Measurements from ENCODE around the gene GLYATL1B.

Gene GLYATL1B

DNA sequence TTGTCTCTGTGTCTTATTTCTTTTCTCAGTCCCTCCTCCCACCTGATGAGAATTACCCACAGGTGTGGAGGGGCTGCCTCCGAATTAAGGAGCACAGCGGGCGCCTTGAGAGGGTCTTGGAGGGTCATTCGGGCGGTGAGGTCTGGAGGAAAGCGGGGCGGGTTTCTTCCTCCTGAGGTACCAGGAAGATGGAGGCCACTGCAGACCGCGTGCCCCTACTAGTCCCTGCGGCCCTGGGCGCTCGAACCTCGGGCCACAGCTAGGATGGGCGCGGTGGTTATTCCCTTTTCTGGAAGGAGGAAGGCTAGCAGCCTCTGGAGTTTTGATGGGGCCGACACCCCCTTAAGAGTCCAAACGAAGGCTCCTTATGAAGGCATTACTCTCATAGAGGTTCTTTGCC lies 51.1 kb downstream of the GLYATL1B start:
- POLR2A ChIA-PET, result no interaction called here
- peaks cover 2 to 3% (median 2%) of the 10 kb centered on the region in 4 experiments for H3K36me3 ChIP-seq (ENCODE audit: control insufficient read depth in 4 of 4, insufficient read depth in 4 of 4, low read length in 3 of 4)
- 97% methylated on average over 15 of the region's 17 CpGs for WGBS (ENCODE audit: insufficient coverage)
- no peak overlapping the region for H3K27ac ChIP-seq (ENCODE audit: insufficient read depth in 1 of 2, low read depth in 1 of 2, low read length in 2 of 2, poor library complexity in 1 of 2, severe bottlenecking in 2 of 2)
- no peak overlapping the region for H3K4me3 ChIP-seq (ENCODE audit: control insufficient read depth in 1 of 7, extremely low read depth in 1 of 7, insufficient read depth in 4 of 7, low read depth in 2 of 7, low read length in 6 of 7)
- no peak for DNase-seq
- CTCF ChIA-PET, result interaction anchor here (4.3 kb wide), 1 partner anchor 29 kb away, joined by 44 read pairs; the partner anchor contains the start of gene FAM111B
- H3K27me3 ChIP-seq (replicated peaks in 2 of 5; ENCODE audit: control insufficient read depth in 4 of 5, insufficient read depth in 5 of 5, low read length in 4 of 5), result no peaks in the 10 kb centered on the region
- H3K9me3 ChIP-seq (ENCODE audit: control extremely low read depth in 1 of 5, control insufficient read depth in 4 of 5, insufficient read depth in 2 of 5, low read depth in 1 of 5, low read length in 4 of 5), result peaks cover 0 to 4% (median 0%) of the 10 kb centered on the region in 5 experiments
- peaks cover 3 to 17% (median 9%) of the 10 kb centered on the region in 4 experiments for H3K4me1 ChIP-seq (ENCODE audit: control extremely low read depth in 1 of 4, control insufficient read depth in 4 of 4, insufficient read depth in 4 of 4, low read length in 3 of 4)

GRCh38 chr11:59138643-59139042 lies 52.5 kb downstream of the GLYATL1B start:
- POLR2A ChIA-PET, result no interaction called here
- no CpG with 5 or more reads among the region's 2 CpGs for WGBS (ENCODE audit: insufficient coverage)
- Histone ChIP-seq H3K9me3 (ENCODE audit: control extremely low read depth in 1 of 5, control insufficient read depth in 4 of 5, insufficient read depth in 2 of 5, low read depth in 1 of 5, low read length in 4 of 5) (no peaks in the 10 kb centered on the region), H3K36me3 (ENCODE audit: control insufficient read depth in 4 of 4, insufficient read depth in 4 of 4, low read length in 3 of 4) (peaks cover 0 to 3% (median 2%) of the 10 kb centered on the region in 4 experiments), H3K4me1 (ENCODE audit: control extremely low read depth in 1 of 4, control insufficient read depth in 4 of 4, insufficient read depth in 4 of 4, low read length in 3 of 4) (peaks cover 9 to 27% (median 18%) of the 10 kb centered on the region in 4 experiments), H3K4me3 (ENCODE audit: control insufficient read depth in 1 of 7, extremely low read depth in 1 of 7, insufficient read depth in 4 of 7, low read depth in 2 of 7, low read length in 6 of 7) (no peak overlapping the region), H3K27ac (ENCODE audit: insufficient read depth in 1 of 2, low read depth in 1 of 2, low read length in 2 of 2, poor library complexity in 1 of 2, severe bottlenecking in 2 of 2) (no peak overlapping the region), H3K27me3 (replicated peaks in 2 of 5; ENCODE audit: control insufficient read depth in 4 of 5, insufficient read depth in 5 of 5, low read length in 4 of 5) (no peaks in the 10 kb centered on the region)
- no peak for DNase-seq
- CTCF ChIA-PET, result interaction anchor here (1.0 to 4.3 kb wide), 2 partner anchors 18 to 30 kb away, joined by 3 to 44 read pairs; partner anchors contain the start of gene FAM111B

DNA sequence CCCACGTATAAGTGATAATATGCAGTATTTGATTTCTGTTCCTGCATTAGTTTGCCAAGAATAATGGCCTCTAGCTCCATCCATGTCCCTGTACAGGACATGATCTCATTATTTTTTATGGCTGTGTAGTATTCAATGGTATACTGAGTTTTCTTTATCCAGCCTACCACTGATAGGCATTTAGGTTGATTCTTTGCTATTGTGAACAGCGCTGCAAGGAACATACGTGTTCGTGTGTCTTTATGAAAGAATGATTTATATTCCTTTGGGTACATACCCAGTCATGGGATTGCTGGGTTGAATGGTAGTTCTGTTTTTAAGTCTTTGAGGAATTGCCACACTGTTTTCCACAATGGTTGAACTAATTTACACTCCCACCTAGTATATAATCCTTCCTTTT lies 55.1 kb downstream of the GLYATL1B start:
- Histone ChIP-seq H3K4me3 (ENCODE audit: control insufficient read depth in 1 of 7, extremely low read depth in 1 of 7, insufficient read depth in 4 of 7, low read depth in 2 of 7, low read length in 6 of 7) (no peak overlapping the region), H3K9me3 (ENCODE audit: control extremely low read depth in 1 of 5, control insufficient read depth in 4 of 5, insufficient read depth in 2 of 5, low read depth in 1 of 5, low read length in 4 of 5) (no peaks in the 10 kb centered on the region), H3K4me1 (ENCODE audit: control extremely low read depth in 1 of 4, control insufficient read depth in 4 of 4, insufficient read depth in 4 of 4, low read length in 3 of 4) (peaks cover 26 to 47% (median 37%) of the 10 kb centered on the region in 4 experiments), H3K36me3 (ENCODE audit: control insufficient read depth in 4 of 4, insufficient read depth in 4 of 4, low read length in 3 of 4) (peaks cover 0 to 2% (median under 1%) of the 10 kb centered on the region in 4 experiments), H3K27ac (ENCODE audit: insufficient read depth in 1 of 2, low read depth in 1 of 2, low read length in 2 of 2, poor library complexity in 1 of 2, severe bottlenecking in 2 of 2) (no peak overlapping the region), H3K27me3 (replicated peaks in 2 of 5; ENCODE audit: control insufficient read depth in 4 of 5, insufficient read depth in 5 of 5, low read length in 4 of 5) (no peaks in the 10 kb centered on the region)
- WGBS (ENCODE audit: insufficient coverage), result no CpG with 5 or more reads among the region's 4 CpGs
- ChIA-PET CTCF (interaction anchor here (1.3 to 10.0 kb wide), 3 partner anchors 15 to 37 kb away, joined by 3 to 117 read pairs (median 5); no protein-coding TSS in a partner anchor), POLR2A (no interaction called here)
- DNase-seq, result no peak

- peak overlapping the region; percentile 21 to 95 for H3K27ac ChIP-seq (ENCODE audit: insufficient read depth in 1 of 2, low read depth in 1 of 2, low read length in 2 of 2, poor library complexity in 1 of 2, severe bottlenecking in 2 of 2)
- no peak for DNase-seq
- H3K36me3 ChIP-seq (ENCODE audit: control insufficient read depth in 4 of 4, insufficient read depth in 4 of 4, low read length in 3 of 4), result peaks cover 0 to 5% (median 2%) of the 10 kb centered on the region in 4 experiments
- peak overlapping the region; percentile 84 to 99 (median 94) for H3K4me3 ChIP-seq (ENCODE audit: control insufficient read depth in 1 of 7, extremely low read depth in 1 of 7, insufficient read depth in 4 of 7, low read depth in 2 of 7, low read length in 6 of 7)
- ChIA-PET POLR2A (no interaction called here), CTCF (interaction anchor here (0.8 to 10.0 kb wide), 7 partner anchors 9 to 57 kb away, joined by 3 to 117 read pairs (median 3); partner anchors contain the start of gene DTX4)
- peaks cover 26 to 47% (median 41%) of the 10 kb centered on the region in 4 experiments for H3K4me1 ChIP-seq (ENCODE audit: control extremely low read depth in 1 of 4, control insufficient read depth in 4 of 4, insufficient read depth in 4 of 4, low read length in 3 of 4)
- WGBS (ENCODE audit: insufficient coverage), result 0% methylated on average over 1 of the region's 3 CpGs
- no peaks in the 10 kb centered on the region for H3K9me3 ChIP-seq (ENCODE audit: control extremely low read depth in 1 of 5, control insufficient read depth in 4 of 5, insufficient read depth in 2 of 5, low read depth in 1 of 5, low read length in 4 of 5)
- H3K27me3 ChIP-seq (replicated peaks in 2 of 5; ENCODE audit: control insufficient read depth in 4 of 5, insufficient read depth in 5 of 5, low read length in 4 of 5), result no peaks in the 10 kb centered on the region
Observed at GRCh38 chr11:59141673-59142460, 55.8 kb downstream of the GLYATL1B start.

- Histone ChIP-seq H3K9me3 (ENCODE audit: control extremely low read depth in 1 of 5, control insufficient read depth in 4 of 5, insufficient read depth in 2 of 5, low read depth in 1 of 5, low read length in 4 of 5) (no peaks in the 10 kb centered on the region), H3K36me3 (ENCODE audit: control insufficient read depth in 4 of 4, insufficient read depth in 4 of 4, low read length in 3 of 4) (peaks cover 0 to 13% (median 5%) of the 10 kb centered on the region in 4 experiments), H3K27me3 (replicated peaks in 2 of 5; ENCODE audit: control insufficient read depth in 4 of 5, insufficient read depth in 5 of 5, low read length in 4 of 5) (no peaks in the 10 kb centered on the region), H3K27ac (ENCODE audit: insufficient read depth in 1 of 2, low read depth in 1 of 2, low read length in 2 of 2, poor library complexity in 1 of 2, severe bottlenecking in 2 of 2) (peak within 1 kb of the TSS; percentile 90 to 95), H3K4me1 (ENCODE audit: control extremely low read depth in 1 of 4, control insufficient read depth in 4 of 4, insufficient read depth in 4 of 4, low read length in 3 of 4) (peaks cover 26 to 49% (median 41%) of the 10 kb centered on the region in 4 experiments), H3K4me3 (ENCODE audit: control insufficient read depth in 1 of 7, extremely low read depth in 1 of 7, insufficient read depth in 4 of 7, low read depth in 2 of 7, low read length in 6 of 7) (peak within 1 kb of the TSS; percentile 84 to 99 (median 94))
- ChIA-PET CTCF (interaction anchor here (0.8 to 10.0 kb wide), 6 partner anchors 8 to 56 kb away, joined by 3 to 117 read pairs (median 3); partner anchors contain the start of gene DTX4), POLR2A (no interaction called here)
- DNase-seq, result peak; percentile 94 to 98 (median 96)
- 0% methylated on average over 46 of the region's 50 CpGs for WGBS (ENCODE audit: insufficient coverage)
Observed at GRCh38 chr11:59142530-59143507, 56.7 kb downstream of the GLYATL1B start, which contains the start of gene FAM111A. Gene FAM111A (plus strand): TSS chr11:59142856. CDS start chr11:59148873, 6,017 bp downstream.

GRCh38 chr11:59144096-59144495 lies 58.0 kb downstream of the GLYATL1B start:
- POLR2A ChIA-PET, result interaction anchor here (0.6 kb wide), 1 partner anchor 16 kb away, joined by 3 read pairs; no protein-coding TSS in a partner anchor
- CTCF ChIA-PET, result interaction anchor here (0.8 to 10.0 kb wide), 7 partner anchors 8 to 191 kb away, joined by 3 to 117 read pairs (median 4); partner anchors contain the start of gene DTX4
- Histone ChIP-seq H3K27ac (ENCODE audit: insufficient read depth in 1 of 2, low read depth in 1 of 2, low read length in 2 of 2, poor library complexity in 1 of 2, severe bottlenecking in 2 of 2) (peak overlapping the region; percentile 36 to 95), H3K36me3 (ENCODE audit: control insufficient read depth in 4 of 4, insufficient read depth in 4 of 4, low read length in 3 of 4) (peaks cover 10 to 22% (median 11%) of the 10 kb centered on the region in 4 experiments), H3K4me3 (ENCODE audit: control insufficient read depth in 1 of 7, extremely low read depth in 1 of 7, insufficient read depth in 4 of 7, low read depth in 2 of 7, low read length in 6 of 7) (peak overlapping the region in 6 of 7 experiments; percentile 65 to 99 (median 89)), H3K9me3 (ENCODE audit: control extremely low read depth in 1 of 5, control insufficient read depth in 4 of 5, insufficient read depth in 2 of 5, low read depth in 1 of 5, low read length in 4 of 5) (no peaks in the 10 kb centered on the region), H3K4me1 (ENCODE audit: control extremely low read depth in 1 of 4, control insufficient read depth in 4 of 4, insufficient read depth in 4 of 4, low read length in 3 of 4) (peaks cover 26 to 49% (median 41%) of the 10 kb centered on the region in 4 experiments), H3K27me3 (replicated peaks in 2 of 5; ENCODE audit: control insufficient read depth in 4 of 5, insufficient read depth in 5 of 5, low read length in 4 of 5) (no peaks in the 10 kb centered on the region)
- peak in 1 of 3 donors; percentile 5 for DNase-seq
- WGBS (ENCODE audit: insufficient coverage), result 100% methylated on average over 1 of the region's 1 CpG

Data from common myeloid progenitor, CD34-positive (primary cell).